Ectodermal cell (in vitro differentiated cells): Measurements from ENCODE around the gene USP2.
A peak's percentile ranks its signal among the peaks of the same experiment; 100 is the strongest.

Source experiments
- H3K27ac ChIP-seq: 2 replicates; pipeline ENCODE4 v1.7.0; 2013; ENCODE audit warnings: mild to moderate bottlenecking, low read depth, low read length; ENCODE audit not compliant: insufficient read depth, poor library complexity, severe bottlenecking
- H3K27me3 ChIP-seq: 2 replicates; pipeline ENCODE4 v1.7.0; 2013; ENCODE audit warnings: mild to moderate bottlenecking, low read length; ENCODE audit not compliant: insufficient read depth, control insufficient read depth, poor library complexity, severe bottlenecking
- H3K36me3 ChIP-seq: one replicate; pipeline ENCODE4 v1.7.0; 2013; ENCODE audit warnings: low read length; ENCODE audit not compliant: control insufficient read depth, insufficient read depth
- H3K4me1 ChIP-seq: one replicate; pipeline ENCODE4 v1.7.0; 2013; ENCODE audit warnings: low read length; ENCODE audit not compliant: control insufficient read depth, insufficient read depth
- H3K4me3 ChIP-seq: 2 replicates; pipeline ENCODE4 v1.7.0; 2013; ENCODE audit warnings: low read depth, low read length, control low read depth; ENCODE audit not compliant: insufficient read depth
- H3K9me3 ChIP-seq: 2 replicates; pipeline ENCODE4 v1.7.0; 2013; ENCODE audit warnings: mild to moderate bottlenecking, low read length, moderate library complexity; ENCODE audit not compliant: control insufficient read depth
- WGBS, 2 experiments: methylation state at CpG; one replicate each; pipeline ENCODE4 v1.1.7; 2013; ENCODE audit warnings: missing lambda C conversion rate in 2 of 2; 5-methylcytosine and 5-hydroxymethylcytosine counted together

Gene USP2

GRCh38 chr11:119342362-119343130, 38.9 kb downstream of the USP2 start:
- Histone ChIP-seq H3K36me3 (no peaks in the 10 kb centered on the region), H3K9me3 (no peaks in the 10 kb centered on the region), H3K27me3 (peaks cover 40% of the 10 kb centered on the region), H3K27ac (no peak overlapping the region), H3K4me3 (no peak overlapping the region), H3K4me1 (peaks cover 24% of the 10 kb centered on the region)
- 89 to 90% methylated on average over 10 of the region's 10 CpGs for WGBS, 2 experiments

- no peaks in the 10 kb centered on the region for H3K9me3 ChIP-seq
- no peak overlapping the region for H3K4me3 ChIP-seq
- no peak overlapping the region for H3K27ac ChIP-seq
- peaks cover 40% of the 10 kb centered on the region for H3K27me3 ChIP-seq
- H3K4me1 ChIP-seq: peaks cover 29% of the 10 kb centered on the region
- H3K36me3 ChIP-seq: no peaks in the 10 kb centered on the region
- WGBS, 2 experiments: 94 to 95% methylated on average over 7 of the region's 7 CpGs
Measured at GRCh38 chr11:119342023-119342300, 39.5 kb downstream of the USP2 start.

- Histone ChIP-seq H3K9me3 (no peaks in the 10 kb centered on the region), H3K27me3 (peaks cover 40% of the 10 kb centered on the region), H3K36me3 (peaks cover 1% of the 10 kb centered on the region), H3K27ac (no peak overlapping the region), H3K4me3 (no peak overlapping the region), H3K4me1 (peaks cover 29% of the 10 kb centered on the region)
- whole genome bisulfite sequencing, 2 experiments: 42 to 47% methylated on average over 16 of the region's 16 CpGs
Measured at GRCh38 chr11:119341222-119342022, 40.1 kb downstream of the USP2 start.

DNA sequence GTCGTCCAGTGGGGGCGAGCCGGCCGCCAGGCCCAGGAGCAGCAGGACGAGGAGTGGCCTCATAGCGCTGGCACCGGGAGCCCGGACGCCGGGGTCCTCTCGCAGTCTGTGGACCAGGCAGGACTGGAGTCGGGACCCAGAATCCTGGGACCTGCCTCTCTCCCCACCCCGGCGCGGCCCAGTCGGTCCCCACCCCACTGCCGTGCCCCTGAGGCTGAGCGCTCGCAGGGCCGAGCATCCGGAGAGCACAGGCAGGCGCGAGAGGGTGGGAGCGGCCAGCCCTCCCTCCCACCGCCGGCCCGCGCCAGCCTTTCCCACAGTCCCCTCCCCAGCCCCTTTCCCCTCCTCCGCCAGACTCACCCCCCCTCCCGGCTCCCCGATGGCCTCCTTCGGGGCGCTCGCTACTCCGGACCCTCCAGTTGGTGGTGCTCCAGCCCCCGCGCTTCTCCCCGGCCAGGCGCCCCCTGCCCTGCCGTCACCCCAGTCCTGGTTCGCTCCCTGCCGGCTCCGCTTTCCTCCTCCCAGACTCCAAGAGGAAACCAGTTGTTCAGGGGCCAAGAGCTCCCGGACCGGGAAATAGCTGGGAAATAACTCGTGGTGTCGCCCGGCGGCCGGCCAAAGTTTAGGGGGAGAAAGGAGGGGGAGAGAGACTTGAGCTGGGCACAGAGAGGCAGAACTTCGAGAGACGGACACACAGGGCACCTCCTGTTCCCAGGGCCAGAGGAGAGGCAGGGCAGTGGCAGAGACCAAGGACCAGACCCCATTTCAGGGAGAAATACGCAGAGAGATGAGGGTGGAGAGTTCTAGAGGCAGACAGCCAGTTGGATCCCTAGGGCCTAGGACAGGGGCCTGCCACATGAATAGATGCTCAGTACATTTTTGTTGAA, 40.9 kb downstream of the USP2 start, which contains the start of gene C1QTNF5:
TSS of gene C1QTNF5 (minus strand) at position 549 of the 887 bp plus-strand sequence. CDS start at position 63, 486 bp downstream.
- peaks cover 40% of the 10 kb centered on the region for H3K27me3 ChIP-seq
- peak within 1 kb of the TSS; percentile 39 for H3K4me3 ChIP-seq
- peaks cover 37% of the 10 kb centered on the region for H3K4me1 ChIP-seq
- peaks cover 5% of the 10 kb centered on the region for H3K36me3 ChIP-seq
- H3K9me3 ChIP-seq: no peaks in the 10 kb centered on the region
- 3% methylated on average over 53 of the region's 53 CpGs for WGBS, 2 experiments
- no peak within 1 kb of the TSS for H3K27ac ChIP-seq

DNA sequence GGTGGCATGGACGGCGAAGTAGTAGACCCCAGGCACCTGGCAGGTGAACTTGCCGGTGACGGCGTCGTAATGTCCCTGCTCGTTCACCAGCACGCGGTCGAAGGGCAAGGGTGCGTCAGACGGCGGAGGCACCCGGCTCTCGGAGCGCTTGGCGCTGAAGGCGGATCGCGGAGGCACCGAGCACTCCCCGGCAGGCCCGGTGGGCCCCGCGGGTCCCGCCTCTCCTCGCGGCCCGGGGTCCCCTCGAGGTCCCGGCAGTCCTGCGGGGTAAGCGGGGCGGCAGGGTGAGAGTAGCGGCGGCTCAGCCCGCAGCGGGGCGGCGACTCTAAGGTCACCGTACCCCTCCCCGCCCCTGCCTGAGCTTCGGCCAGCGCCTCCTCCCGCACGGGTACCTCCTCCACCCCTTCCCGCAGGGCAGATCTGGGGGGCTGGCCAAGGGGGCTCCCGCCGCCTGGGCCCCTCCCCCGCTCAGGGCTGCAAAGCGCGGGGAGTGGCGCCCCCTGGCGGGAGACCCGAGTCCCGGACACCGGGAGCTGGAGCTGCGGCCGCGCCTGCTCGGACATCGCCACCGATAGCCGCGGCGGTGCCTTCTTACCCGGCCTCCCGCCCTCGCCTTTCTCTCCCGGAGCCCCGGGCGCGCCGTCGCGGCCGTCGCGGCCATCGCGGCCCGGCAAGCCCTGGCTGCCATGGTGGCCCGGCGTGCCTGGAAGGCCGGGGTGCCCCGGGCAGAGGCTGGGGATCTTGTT, 41.7 kb downstream of the USP2 start:
- WGBS, 2 experiments: 5 to 7% methylated on average over 86 of the region's 86 CpGs
- peaks cover 45% of the 10 kb centered on the region for H3K4me1 ChIP-seq
- H3K27ac ChIP-seq: no peak overlapping the region
- peak overlapping the region; percentile 39 for H3K4me3 ChIP-seq
- H3K27me3 ChIP-seq: peaks cover 40% of the 10 kb centered on the region
- peaks cover 5% of the 10 kb centered on the region for H3K36me3 ChIP-seq
- H3K9me3 ChIP-seq: no peaks in the 10 kb centered on the region

DNA sequence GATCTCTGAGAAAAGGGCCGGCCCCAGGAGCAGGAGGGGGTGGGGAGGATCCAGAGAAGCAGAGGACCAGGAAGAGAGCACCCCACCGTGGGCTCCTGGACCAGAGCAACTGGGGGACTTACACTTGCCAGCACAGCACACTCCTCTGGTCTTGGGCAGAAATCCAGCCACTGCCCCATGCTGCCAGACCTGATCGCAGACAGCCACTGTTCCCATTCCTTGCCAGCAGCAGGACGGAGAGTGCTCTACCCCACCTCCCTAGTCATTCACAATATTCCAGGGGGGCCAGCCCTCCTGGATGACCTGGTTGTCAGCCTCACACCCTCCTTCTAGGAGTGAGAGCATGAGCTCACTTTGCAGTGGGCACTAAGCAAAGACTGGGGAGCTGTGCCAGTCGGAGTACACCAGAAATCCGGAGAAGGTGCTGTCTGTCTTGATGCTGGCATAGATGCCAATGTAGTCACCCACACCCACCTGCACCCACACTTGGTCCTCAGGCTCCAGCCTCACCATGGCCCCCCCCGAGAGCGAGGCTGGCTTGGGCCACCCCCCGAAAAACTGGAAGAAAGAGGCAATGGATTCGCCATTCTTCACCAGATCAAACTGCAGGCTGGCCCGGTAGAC, 42.4 kb downstream of the USP2 start:
- Histone ChIP-seq H3K27me3 (peaks cover 40% of the 10 kb centered on the region), H3K36me3 (peaks cover 5% of the 10 kb centered on the region), H3K9me3 (no peaks in the 10 kb centered on the region), H3K4me3 (peak overlapping the region; percentile 39), H3K4me1 (peaks cover 45% of the 10 kb centered on the region), H3K27ac (no peak overlapping the region)
- 62 to 63% methylated on average over 11 of the region's 11 CpGs for WGBS, 2 experiments

DNA sequence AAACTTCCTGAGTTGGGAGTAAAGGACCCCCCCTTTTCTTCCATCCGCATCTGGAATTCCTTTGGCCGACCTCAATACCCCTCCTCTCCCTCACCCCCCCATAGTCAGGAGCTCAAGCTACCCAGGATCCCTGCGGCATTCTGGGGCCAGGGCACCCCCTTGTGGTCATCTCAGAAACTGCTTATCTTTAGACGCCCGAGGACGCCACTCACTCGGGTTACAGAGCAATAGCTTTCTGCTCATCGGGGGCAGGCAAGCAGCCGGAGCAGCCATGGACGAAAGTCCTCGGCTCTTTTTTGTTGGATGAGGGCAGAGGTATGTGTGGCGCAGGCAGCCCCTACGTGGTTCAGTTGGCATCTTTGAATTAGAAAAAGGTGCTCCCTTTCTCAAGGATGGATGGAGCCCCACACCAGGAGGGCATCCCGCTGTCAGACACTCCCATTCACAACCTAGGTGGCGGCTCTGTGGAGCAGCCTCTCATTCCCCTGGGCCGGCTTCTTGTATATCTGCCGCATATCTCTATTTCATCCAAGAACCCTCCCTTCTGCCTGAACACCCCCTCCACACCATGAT, 43.1 kb downstream of the USP2 start:
- peak overlapping the region; percentile 90 for H3K27ac ChIP-seq
- H3K4me1 ChIP-seq: peaks cover 45% of the 10 kb centered on the region
- 7 to 8% methylated on average over 17 of the region's 17 CpGs for WGBS, 2 experiments
- H3K4me3 ChIP-seq: peak overlapping the region; percentile 24
- no peaks in the 10 kb centered on the region for H3K9me3 ChIP-seq
- H3K27me3 ChIP-seq: peaks cover 40% of the 10 kb centered on the region
- H3K36me3 ChIP-seq: peaks cover 5% of the 10 kb centered on the region

- Histone ChIP-seq H3K4me3 (peak overlapping the region; percentile 24), H3K27me3 (peaks cover 39% of the 10 kb centered on the region), H3K9me3 (no peaks in the 10 kb centered on the region), H3K27ac (peak overlapping the region; percentile 90), H3K36me3 (peaks cover 5% of the 10 kb centered on the region), H3K4me1 (peaks cover 45% of the 10 kb centered on the region)
- WGBS, 2 experiments: 19 to 25% methylated on average over 9 of the region's 9 CpGs
Measured at GRCh38 chr11:119337581-119338317, 43.7 kb downstream of the USP2 start.
